Measurements from ENCODE around the gene IL17REL.

DNA sequence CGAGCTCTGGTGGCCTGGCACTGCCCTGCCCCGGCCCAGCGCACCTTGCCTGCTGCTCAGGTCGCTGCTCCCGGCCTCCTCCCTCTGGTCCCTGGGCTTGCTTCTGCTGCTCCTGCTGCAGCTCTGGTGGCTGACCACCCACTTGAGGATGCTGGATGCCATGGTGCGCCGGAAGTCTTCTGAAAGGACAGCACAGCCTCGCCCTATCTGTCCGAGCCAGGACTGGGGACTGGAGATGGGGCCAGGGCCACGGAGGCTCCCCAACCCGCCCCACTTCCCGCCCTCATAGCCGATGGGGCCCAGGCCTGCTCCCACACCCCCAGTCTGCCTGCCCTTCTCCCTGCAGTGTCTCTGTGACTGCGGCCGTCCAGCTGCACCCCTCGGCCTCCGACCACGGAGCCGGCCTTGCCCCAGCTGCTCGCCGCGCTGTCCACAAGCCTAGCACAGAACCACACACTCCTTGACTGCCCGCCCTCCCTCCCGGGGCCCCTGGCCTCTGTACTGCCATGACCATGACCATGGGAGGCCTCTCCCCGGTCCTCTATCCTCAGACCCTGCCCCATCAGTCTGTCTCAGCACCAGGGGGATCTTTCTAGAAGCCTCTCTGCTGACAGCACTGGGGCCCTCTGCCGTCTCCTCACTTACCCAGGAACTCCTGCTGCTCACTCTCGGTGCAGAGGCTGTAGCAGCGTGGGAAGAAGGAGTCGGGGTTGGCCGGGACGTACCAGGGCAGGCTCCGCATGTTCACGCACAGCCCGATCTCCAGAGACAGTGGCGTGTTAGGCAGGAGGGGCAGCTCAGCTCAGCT lies 32.9 kb upstream of the IL17REL start:
- TF ChIP-seq, protein P1, sequence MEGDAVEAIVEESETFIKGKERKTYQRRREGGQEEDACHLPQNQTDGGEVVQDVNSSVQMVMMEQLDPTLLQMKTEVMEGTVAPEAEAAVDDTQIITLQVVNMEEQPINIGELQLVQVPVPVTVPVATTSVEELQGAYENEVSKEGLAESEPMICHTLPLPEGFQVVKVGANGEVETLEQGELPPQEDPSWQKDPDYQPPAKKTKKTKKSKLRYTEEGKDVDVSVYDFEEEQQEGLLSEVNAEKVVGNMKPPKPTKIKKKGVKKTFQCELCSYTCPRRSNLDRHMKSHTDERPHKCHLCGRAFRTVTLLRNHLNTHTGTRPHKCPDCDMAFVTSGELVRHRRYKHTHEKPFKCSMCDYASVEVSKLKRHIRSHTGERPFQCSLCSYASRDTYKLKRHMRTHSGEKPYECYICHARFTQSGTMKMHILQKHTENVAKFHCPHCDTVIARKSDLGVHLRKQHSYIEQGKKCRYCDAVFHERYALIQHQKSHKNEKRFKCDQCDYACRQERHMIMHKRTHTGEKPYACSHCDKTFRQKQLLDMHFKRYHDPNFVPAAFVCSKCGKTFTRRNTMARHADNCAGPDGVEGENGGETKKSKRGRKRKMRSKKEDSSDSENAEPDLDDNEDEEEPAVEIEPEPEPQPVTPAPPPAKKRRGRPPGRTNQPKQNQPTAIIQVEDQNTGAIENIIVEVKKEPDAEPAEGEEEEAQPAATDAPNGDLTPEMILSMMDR (IDR thresholded peaks at IDR 0.05), result no peak
- TF ChIP-seq POLR2A (IDR thresholded peaks at IDR 0.05) (no peak), POLR2AphosphoS5 (IDR thresholded peaks at IDR 0.05) (no peak), EP300 (IDR thresholded peaks at IDR 0.05) (no peak)
